Measurements from ENCODE around the gene TMC5. TPM values are rescaled to one million over a fixed set of nuclear protein-coding genes. Genes with fewer than 3 reads are reported as not detected.
"Not testable (repeated sequence)": the region's sequence is repeated elsewhere in the genome, so short reads cannot be mapped to it uniquely, and the experiment has no call there.

The TMC5 gene
- total RNA-seq, 1 experiment from 2014 or later, result not detected

DNA sequence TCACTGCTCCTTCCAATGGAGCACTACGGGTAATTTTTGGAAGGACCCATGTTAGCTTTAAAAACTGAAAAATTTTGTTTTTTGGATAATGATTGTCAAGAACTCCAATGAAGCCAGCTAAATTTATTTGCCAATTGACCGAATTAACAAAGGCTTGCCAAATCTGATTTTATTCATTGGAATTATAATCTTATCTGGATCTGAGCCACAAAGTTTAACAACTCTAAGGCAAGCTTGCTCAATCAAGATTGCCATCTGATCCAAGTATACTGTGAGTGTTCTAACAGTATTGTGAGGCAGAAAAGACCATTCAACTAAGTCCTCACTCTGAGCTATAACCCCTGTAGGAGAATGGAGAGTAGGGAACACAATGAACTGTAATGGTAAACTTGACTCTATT lies 20.3 kb upstream of the TMC5 start:
- not testable (repeated sequence) for DNase-seq (ENCODE audit: low spot score)

GRCh38 chr16:19400711-19401110 lies 17.0 kb upstream of the TMC5 start:
- DNase-seq (ENCODE audit: low spot score), result no peak

GRCh38 chr16:19406891-19407491 lies 10.7 kb upstream of the TMC5 start:
- DNase-seq (ENCODE audit: low spot score), result no peak

GRCh38 chr16:19410435-19411171 lies 7.1 kb upstream of the TMC5 start:
- DNase-seq (ENCODE audit: low spot score), result no peak

GRCh38 chr16:19411298-19411697 lies 6.4 kb upstream of the TMC5 start:
- no peak for DNase-seq (ENCODE audit: low spot score)

GRCh38 chr16:19412055-19412454 lies 5.6 kb upstream of the TMC5 start:
- DNase-seq (ENCODE audit: low spot score), result not testable (repeated sequence)

DNA sequence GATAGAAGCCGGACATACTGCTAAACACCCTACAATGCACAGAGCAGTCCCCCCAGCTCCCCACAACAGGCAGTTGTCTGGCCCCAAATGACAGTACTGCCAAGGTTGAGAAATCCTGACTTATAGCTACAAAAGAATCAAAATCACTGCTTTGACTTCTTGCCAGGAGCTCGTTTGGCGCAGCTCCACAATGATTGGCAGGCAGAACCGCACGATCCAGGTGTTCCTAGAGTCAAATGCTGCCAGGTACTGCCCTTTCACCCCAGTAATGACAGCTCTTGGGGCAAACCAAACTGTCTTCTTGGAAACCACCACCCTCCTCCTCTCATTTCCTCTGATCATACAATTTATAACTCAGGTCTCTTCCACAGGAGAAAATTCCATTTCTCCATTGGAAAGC lies 2.2 kb upstream of the TMC5 start:
- DNase-seq (ENCODE audit: low spot score), result no peak

DNA sequence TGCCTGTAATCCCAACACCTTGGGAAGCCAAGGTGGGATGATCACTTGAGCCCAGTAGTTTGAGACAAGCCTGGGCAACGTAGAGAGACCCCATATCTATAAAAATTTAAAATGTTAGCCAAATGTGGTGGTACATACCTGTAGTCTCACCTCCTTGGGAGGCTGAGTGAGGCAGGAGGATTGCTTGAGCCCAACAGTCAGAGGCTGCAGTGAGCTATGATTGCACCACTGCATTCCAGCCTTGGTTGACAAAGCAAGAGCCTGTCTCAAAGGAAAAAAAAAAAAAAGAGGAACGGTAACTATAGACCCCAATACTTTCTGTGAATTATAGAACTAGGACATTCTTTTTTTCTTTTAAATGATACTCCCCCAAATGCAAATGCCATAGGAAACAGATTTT lies 1.8 kb upstream of the TMC5 start:
- no peak for DNase-seq (ENCODE audit: low spot score)

DNA sequence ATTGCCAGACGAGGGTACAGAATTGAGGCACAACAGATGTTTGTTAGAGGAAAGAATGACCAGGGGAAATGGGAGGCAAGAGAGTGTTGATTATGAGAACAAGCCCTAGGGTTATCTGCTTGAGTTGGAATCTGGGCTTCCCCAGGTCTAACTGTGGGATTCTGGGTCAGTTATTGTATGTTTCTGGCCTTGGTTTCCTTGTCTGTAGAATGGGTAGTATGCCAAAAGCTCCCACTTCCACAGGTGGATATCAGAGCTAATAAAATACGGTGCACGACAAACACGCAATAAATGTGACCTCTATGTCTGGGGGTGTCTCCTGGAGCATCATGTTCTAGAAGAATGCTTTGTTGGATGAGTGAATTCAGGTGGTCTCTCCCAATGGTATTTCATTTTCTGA lies 517 bp downstream of the TMC5 start:
- DNase-seq (ENCODE audit: low spot score), result no peak

- DNase-seq (ENCODE audit: low spot score), result peak; percentile 91
Measured at GRCh38 chr16:19419698-19420075, 2.0 kb downstream of the TMC5 start.

GRCh38 chr16:19424478-19424877 lies 6.8 kb downstream of the TMC5 start:
- DNase-seq (ENCODE audit: low spot score), result no peak

DNA sequence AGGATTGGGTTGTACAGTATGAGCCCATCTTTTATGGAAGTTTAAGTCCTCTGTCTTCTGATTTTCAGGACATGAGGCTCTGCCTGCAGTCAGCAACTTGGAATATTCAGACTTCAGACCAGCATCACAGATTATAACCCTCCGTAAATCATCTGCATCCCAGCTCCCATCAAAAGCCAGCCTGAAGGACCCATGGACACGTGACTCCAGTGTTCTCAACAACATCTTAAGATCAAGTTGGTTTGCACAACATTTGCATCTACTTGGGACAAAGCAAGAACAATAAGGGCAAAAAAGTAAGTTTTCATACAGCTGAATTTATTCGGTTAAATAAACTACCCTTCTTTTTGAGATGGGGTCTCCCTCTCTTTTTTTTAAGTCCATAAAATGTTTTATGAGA lies 12.7 kb downstream of the TMC5 start:
- DNase-seq (ENCODE audit: low spot score), result no peak

DNA sequence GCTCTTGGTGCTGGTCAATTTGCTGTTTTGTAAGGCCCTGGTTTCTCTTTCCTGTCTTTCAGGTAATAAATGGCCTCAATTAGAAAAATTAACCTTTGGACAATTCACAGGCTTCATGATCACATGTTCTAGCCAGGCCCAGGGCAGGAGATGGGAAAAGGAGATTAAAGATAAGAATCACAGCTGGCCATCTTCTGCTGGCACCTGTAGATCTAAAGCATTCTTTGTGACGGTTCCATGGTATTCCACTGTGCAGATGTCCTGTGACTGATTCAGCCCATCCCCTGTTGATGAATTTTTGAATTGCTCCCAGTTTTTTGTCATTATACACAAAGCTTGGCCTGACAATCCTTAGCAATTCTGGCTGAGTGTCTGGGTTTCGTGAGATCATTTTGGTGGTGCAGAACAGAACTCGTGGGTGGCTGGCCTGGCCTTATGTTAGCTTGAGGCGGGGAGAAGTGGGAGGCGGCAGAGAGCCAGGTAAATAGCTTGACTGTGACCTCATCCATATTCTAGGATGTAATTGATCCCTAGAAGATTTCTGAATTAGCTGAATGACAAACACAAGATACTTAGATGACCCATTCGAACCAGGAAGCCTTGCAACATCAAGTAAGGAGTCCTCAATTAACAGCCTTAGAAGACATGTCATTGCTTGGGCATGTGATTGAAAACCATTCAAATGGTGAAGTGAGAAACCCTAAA lies 14.1 kb downstream of the TMC5 start:
- no peak for DNase-seq (ENCODE audit: low spot score)

- peak; percentile 45 for DNase-seq (ENCODE audit: low spot score)
Measured at GRCh38 chr16:19432429-19432828, 14.7 kb downstream of the TMC5 start.

- no peak for DNase-seq (ENCODE audit: low spot score)
Measured at GRCh38 chr16:19434584-19434983, 16.9 kb downstream of the TMC5 start.

- no peak for DNase-seq (ENCODE audit: low spot score)
Measured at GRCh38 chr16:19436540-19436939, 18.9 kb downstream of the TMC5 start.

GRCh38 chr16:19437280-19437679 lies 19.6 kb downstream of the TMC5 start:
- no peak for DNase-seq (ENCODE audit: low spot score)

DNA sequence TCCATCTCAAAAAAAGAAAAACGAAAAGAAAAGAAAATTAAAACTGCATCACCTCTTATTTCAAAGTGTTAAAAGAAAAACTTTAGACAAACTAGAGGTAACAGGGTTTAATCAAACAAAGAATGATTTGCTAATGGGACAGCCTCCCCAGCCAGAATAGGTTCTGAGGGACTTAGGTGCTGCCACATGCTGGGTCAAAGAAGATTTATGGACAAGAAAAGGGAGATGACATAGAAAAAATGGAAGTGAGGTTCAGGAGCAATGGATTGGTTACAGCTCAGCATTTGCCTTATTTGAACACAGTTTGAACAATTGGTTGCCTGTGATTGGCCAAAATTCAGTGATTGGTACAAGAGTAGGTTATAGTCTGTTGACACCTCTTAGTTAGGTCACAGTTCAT lies 21.1 kb downstream of the TMC5 start:
- no peak for DNase-seq (ENCODE audit: low spot score)

- DNase-seq (ENCODE audit: low spot score), result no peak
Measured at GRCh38 chr16:19439483-19439882, 21.8 kb downstream of the TMC5 start.

- no peak for DNase-seq (ENCODE audit: low spot score)
Measured at GRCh38 chr16:19443659-19444058, 26.0 kb downstream of the TMC5 start.

DNA sequence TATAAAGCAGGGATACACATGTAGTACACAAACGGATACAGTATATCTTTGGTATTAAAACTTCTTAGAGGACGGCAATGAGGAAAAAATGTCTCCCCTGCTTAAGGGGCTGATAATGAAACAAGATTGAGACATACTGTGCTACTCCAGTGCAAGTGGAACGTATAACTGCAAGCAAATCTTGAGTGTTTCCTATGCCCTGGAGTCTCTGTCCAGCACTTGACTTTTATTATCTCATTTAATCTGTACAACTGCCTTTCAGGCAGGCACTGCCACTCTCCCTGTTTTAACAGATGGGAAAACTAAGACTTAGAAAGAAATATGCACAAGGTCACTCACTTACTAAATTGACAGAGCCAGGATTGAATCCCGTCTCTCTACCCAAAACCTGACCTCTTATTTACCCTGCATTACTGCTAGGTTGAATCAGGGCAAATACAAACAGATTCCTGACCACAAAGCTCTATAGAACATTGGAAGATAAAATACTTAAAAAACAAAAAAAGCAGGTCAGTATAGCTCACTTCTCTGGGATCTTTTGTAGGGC lies 28.7 kb downstream of the TMC5 start:
- DNase-seq (ENCODE audit: low spot score), result no peak

- no peak for DNase-seq (ENCODE audit: low spot score)
Measured at GRCh38 chr16:19446886-19447285, 29.2 kb downstream of the TMC5 start.

DNA sequence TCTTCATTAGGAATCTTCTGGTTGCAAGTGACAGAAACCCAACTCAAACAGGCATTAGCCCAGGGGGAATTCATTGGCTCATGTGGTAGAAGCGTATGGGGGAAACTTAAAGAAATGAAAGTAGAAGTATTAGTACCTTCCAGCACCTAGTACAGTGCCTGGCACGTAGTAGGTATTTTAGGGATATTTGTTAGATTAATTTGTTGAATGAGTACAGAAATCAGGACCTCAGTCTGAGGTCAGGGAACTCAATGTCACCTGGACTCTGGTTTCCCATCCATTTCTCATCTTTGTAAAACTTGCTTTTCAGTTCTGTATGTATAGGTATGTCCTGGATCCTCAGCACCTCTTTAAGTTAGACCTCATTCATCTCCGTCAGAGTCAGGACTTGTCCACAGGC lies 32.5 kb downstream of the TMC5 start:
- DNase-seq (ENCODE audit: low spot score), result no peak

All from A172 (cell line).